Duodenal mucosa (tissue), 2 donors: ENCODE measurements around the gene SESN3.

Experiments
- H3K27ac ChIP-seq: one replicate; pipeline ENCODE4 v1.7.0; 2013; ENCODE audit warnings: low read depth, low read length
- H3K27me3 ChIP-seq, 2 donors: one replicate each; pipeline ENCODE4 v1.7.0; 2013; ENCODE audit warnings: low read length in 2 of 2, control low read depth in 1 of 2; ENCODE audit not compliant: insufficient read depth in 2 of 2, control insufficient read depth in 1 of 2
- H3K36me3 ChIP-seq, 2 donors: one replicate each; pipeline ENCODE4 v1.7.0; 2013; ENCODE audit warnings: low read length in 2 of 2, control low read depth in 1 of 2; ENCODE audit not compliant: insufficient read depth in 2 of 2, control insufficient read depth in 1 of 2
- H3K4me1 ChIP-seq, 2 donors: one replicate each; pipeline ENCODE4 v1.7.0; 2013; ENCODE audit warnings: low read length in 2 of 2, control low read depth in 1 of 2; ENCODE audit not compliant: insufficient read depth in 2 of 2, control insufficient read depth in 1 of 2
- H3K4me3 ChIP-seq, 2 donors: one replicate each; pipeline ENCODE4 v1.7.0; 2013; ENCODE audit warnings: low read length in 2 of 2, low read depth in 1 of 2
- H3K9ac ChIP-seq, 2 donors: one replicate each; pipeline ENCODE4 v1.7.0; 2013; ENCODE audit warnings: low read length in 2 of 2, low read depth in 1 of 2
- H3K9me3 ChIP-seq, 2 donors: one replicate each; pipeline ENCODE4 v1.7.0; 2013; ENCODE audit warnings: low read length in 2 of 2, control low read depth in 1 of 2; ENCODE audit not compliant: control insufficient read depth in 1 of 2

The SESN3 gene

GRCh38 chr11:95132956-95133355 lies 98.0 kb downstream of the SESN3 start:
- H3K27ac ChIP-seq: no peak overlapping the region
- H3K27me3 ChIP-seq: no peaks in the 10 kb centered on the region
- H3K9me3 ChIP-seq: no peaks in the 10 kb centered on the region

DNA sequence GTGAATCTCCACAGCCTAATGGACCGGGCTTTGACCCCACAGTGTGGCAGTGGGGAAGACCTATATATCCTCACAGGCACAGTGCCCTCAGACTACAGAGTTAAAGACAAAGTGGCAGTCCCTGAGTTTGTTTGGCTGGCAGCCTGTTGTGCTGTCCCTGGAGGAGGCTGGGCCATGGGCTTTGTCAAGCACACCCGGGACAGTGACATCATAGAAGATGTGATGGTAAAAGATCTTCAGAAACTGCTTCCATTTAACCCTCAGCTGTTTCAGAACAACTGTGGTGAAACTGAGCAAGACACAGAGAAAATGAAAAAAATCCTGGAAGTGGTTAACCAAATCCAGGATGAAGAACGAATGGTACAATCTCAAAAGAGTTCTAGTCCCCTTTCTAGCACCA lies 102.4 kb downstream of the SESN3 start:
- no peaks in the 10 kb centered on the region for H3K4me1 ChIP-seq
- H3K9ac ChIP-seq: no peak overlapping the region
- H3K27me3 ChIP-seq: no peaks in the 10 kb centered on the region
- H3K27ac ChIP-seq: no peak overlapping the region
- H3K9me3 ChIP-seq: no peaks in the 10 kb centered on the region
- no peak overlapping the region for H3K4me3 ChIP-seq
- H3K36me3 ChIP-seq: peaks cover 0 to 16% of the 10 kb centered on the region in 2 donors

More at GRCh38 chr11:95132956-95133355, 98.0 kb downstream of the SESN3 start:
- no peak overlapping the region for H3K9ac ChIP-seq
- H3K36me3 ChIP-seq: peaks cover 0 to 16% of the 10 kb centered on the region in 2 donors
- H3K4me1 ChIP-seq: no peaks in the 10 kb centered on the region
- no peak overlapping the region for H3K4me3 ChIP-seq

GRCh38 chr11:95123556-95123955 lies 107.4 kb downstream of the SESN3 start:
- H3K9ac ChIP-seq: no peak overlapping the region
- no peak overlapping the region for H3K4me3 ChIP-seq
- no peak overlapping the region for H3K27ac ChIP-seq
- no peaks in the 10 kb centered on the region for H3K27me3 ChIP-seq
- H3K36me3 ChIP-seq: peaks cover 0 to 5% of the 10 kb centered on the region in 2 donors
- no peaks in the 10 kb centered on the region for H3K9me3 ChIP-seq
- H3K4me1 ChIP-seq: no peaks in the 10 kb centered on the region

- Histone ChIP-seq H3K27me3 (no peaks in the 10 kb centered on the region), H3K4me1 (no peaks in the 10 kb centered on the region), H3K4me3 (no peak overlapping the region), H3K9ac (no peak overlapping the region), H3K36me3 (no peaks in the 10 kb centered on the region), H3K9me3 (no peaks in the 10 kb centered on the region), H3K27ac (no peak overlapping the region)
Measured at GRCh38 chr11:95121698-95122097, 109.3 kb downstream of the SESN3 start.

- Histone ChIP-seq H3K4me3 (no peak overlapping the region), H3K27ac (no peak overlapping the region), H3K9ac (no peak overlapping the region), H3K9me3 (no peaks in the 10 kb centered on the region), H3K27me3 (no peaks in the 10 kb centered on the region), H3K36me3 (no peaks in the 10 kb centered on the region), H3K4me1 (no peaks in the 10 kb centered on the region)
Measured at GRCh38 chr11:95119361-95120060, 111.5 kb downstream of the SESN3 start.

DNA sequence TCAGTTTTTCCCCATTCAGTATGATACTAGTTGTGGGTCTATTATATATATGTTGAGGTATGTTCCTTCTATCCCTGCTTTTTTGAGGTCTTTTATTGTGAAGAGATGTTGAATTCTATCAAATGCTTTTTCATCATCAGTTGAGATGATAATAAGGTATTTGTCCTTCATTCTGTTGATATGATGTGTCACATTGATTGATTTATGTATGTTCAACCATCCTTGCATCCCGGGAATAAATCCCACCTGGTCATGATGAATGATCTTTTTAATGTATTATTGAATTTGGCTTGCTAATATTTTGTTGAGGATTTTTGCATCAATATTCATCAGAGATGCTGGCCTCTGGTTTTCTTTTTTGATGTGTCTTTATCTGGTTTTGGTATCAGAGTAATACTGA lies 115.4 kb downstream of the SESN3 start:
- H3K4me1 ChIP-seq: no peaks in the 10 kb centered on the region
- no peak overlapping the region for H3K27ac ChIP-seq
- no peak overlapping the region for H3K4me3 ChIP-seq
- H3K9ac ChIP-seq: no peak overlapping the region
- H3K36me3 ChIP-seq: no peaks in the 10 kb centered on the region
- H3K27me3 ChIP-seq: no peaks in the 10 kb centered on the region
- no peaks in the 10 kb centered on the region for H3K9me3 ChIP-seq
